IPS-18c (cell line): ENCODE measurements around the gene WFDC13.

ENCODE experiments used
- H3K4me3 ChIP-seq: 2 replicates; pipeline ENCODE4 v1.7.0; 2013; ENCODE audit warnings: low read depth, mild to moderate bottlenecking, low read length, moderate library complexity; ENCODE audit not compliant: insufficient read depth
- H3K9me3 ChIP-seq: one replicate; pipeline ENCODE4 v1.6.1; 2013; ENCODE audit warnings: mild to moderate bottlenecking, low read length, moderate library complexity; ENCODE audit not compliant: control insufficient read depth, insufficient read depth

The WFDC13 gene

DNA sequence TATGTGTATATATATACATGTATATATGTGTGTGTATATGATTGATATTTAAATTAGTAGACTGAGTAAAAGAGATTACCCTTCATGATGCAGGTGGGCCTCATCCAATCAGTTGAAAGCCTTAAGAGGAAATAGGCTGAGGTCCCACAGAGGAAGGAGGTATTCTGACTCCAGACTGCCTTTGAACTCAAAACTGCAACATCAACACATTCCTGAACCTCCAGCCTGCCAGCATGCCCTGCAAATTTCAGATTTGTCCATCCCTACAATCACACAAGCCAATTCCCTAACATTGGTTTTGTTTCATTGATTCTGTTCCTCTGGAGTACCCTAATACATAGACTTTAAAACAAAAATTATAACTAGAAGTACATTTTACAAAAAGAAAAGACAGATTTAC lies 43.2 kb downstream of the WFDC13 start:
- no peak overlapping the region for H3K4me3 ChIP-seq

DNA sequence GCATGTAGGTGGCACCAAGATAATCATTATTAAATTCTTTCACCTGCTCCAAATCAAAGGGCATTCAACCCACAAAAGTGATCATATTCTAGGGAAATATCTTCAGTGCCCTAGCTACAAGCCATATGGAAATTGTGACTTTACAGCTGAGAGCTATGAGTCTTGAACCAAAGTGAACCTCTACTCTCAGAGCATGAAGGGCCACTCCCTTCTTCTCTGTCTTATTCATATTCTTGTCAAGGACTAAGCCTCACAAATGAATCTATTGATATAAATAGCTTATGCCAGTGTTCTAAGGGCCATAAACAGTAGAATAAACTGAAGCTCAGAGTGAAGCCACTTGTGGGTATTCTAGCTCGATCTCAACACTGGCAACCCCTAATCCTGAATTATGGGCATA lies 49.9 kb downstream of the WFDC13 start:
- H3K9me3 ChIP-seq, result no peaks in the 10 kb centered on the region

More for the DNA sequence above, 43.2 kb downstream of the WFDC13 start:
- no peaks in the 10 kb centered on the region for H3K9me3 ChIP-seq

GRCh38 chr20:45752746-45753145 lies 50.9 kb downstream of the WFDC13 start:
- no peak overlapping the region for H3K4me3 ChIP-seq
- H3K9me3 ChIP-seq, result no peaks in the 10 kb centered on the region

More for the DNA sequence above, 49.9 kb downstream of the WFDC13 start:
- no peak overlapping the region for H3K4me3 ChIP-seq

GRCh38 chr20:45758096-45758495 lies 56.3 kb downstream of the WFDC13 start:
- H3K9me3 ChIP-seq, result peaks cover 4% of the 10 kb centered on the region
- no peak overlapping the region for H3K4me3 ChIP-seq
